ENCODE results near the gene TYW1.
"Not testable (repeated sequence)": the region's sequence is repeated elsewhere in the genome, so short reads cannot be mapped to it uniquely, and the experiment has no call there.

TYW1 gene

DNA sequence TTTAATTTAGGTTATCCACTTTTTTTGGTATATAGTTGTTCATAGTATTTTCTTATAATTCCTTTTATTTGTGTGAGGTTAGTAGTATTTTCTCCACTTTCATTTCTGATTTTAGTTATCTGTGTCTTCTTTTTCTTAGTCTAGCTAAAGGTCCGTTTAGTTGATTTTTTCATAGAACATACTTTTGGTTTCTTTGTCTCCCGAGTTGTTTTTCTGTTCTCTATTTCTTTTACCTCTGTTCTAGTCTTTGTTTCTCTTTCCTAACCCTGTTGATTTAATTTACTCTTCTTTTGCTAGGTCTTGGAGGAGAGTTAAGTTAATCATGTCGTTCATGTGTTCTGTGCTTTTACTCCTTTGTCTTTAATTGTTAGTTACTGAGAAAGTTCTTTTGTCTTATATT, 174.5 kb downstream of the TYW1 start:
- not testable (repeated sequence) for ATAC-seq

DNA sequence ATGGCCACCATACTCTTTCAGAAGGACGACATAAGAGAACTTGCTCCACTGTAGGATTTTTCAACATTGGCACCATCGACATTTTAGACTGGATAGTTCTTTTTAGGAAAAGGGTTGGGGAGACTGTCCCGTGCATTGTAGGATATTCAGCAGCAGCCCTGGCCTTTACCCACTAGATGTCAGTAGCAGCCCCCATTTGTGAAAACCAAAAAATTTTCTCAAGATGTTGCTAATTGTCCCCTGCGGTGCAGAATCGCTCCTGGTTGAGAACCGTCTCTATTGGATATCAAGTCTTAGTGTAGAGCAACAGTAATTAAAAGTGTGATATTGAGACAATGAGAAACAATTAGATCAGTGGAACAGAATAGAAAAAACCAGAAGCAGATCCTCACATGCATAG, 180.1 kb downstream of the TYW1 start:
- ATAC-seq: peak; percentile 88

DNA sequence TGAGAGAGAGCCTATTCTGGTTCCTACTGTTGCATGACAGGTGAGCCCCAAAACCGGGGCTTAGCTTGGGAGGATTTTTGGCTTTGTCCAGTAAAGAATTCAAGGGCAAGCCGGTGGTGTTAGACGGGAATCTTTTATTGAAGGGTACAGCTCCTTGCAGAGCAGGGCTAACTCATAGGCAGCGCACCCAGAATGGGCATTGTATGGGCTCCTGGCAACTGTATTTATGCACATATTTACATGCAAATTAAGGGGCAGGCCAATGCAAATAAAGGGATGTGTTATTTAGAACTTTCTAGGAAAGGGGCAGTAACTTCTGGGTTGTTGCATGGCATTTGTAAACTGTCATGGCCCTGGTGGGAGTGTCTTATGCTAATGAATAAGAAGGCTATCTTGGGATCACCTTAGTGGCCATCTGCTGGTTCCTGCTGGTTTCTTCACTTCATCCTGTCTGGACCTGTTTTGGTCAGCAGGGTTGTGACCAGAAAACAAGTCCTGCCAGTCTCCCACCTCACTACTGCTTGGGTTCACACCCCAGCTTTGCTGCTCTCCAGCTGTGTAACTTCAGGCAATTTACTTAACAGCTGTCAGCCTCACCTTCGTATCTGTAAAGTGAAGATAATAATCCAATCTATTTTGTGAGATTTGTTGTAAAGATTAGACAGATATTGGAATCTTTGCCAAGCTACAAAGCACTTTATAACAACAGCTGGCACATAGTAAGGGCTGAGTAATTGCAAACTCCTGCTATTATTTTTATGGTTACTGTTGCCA, 182.5 kb downstream of the TYW1 start:
- ATAC-seq: peak; percentile 53

DNA sequence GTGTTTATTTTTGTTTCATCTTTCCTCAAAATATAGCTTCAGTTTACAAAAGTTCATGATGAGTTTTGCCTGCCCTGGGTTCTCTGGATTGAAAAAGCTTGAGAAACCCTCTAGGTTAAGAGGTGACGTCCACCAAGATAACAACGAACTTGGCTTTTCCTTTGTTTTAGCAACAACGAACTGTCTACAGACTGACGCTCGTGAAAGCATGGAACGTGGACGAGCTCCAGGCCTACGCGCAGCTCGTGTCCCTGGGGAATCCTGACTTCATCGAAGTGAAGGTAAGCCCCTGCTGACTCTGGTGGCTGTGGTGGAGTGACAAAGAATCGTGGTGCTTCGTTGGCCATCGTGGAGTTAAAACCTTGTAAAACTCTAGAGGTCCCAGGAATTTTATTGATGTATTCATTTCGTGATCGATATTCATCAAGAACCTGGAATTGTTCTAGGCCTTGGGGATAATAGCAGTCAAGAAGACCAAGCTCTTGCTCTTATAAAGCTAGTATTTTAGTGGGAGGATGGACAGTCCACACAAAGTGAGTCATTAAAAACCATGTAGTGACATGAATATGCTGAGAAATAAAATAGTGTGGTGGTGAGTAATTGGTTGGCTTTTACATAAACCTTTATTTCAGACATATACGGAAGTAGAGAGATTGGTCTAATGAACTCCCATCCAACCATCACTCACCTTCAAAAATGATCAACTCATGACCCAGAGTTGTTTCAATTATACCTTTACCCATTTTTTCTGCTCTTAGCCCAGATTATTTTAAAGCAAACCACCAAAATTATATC, 186.5 kb downstream of the TYW1 start:
- not testable (repeated sequence) for ATAC-seq

DNA sequence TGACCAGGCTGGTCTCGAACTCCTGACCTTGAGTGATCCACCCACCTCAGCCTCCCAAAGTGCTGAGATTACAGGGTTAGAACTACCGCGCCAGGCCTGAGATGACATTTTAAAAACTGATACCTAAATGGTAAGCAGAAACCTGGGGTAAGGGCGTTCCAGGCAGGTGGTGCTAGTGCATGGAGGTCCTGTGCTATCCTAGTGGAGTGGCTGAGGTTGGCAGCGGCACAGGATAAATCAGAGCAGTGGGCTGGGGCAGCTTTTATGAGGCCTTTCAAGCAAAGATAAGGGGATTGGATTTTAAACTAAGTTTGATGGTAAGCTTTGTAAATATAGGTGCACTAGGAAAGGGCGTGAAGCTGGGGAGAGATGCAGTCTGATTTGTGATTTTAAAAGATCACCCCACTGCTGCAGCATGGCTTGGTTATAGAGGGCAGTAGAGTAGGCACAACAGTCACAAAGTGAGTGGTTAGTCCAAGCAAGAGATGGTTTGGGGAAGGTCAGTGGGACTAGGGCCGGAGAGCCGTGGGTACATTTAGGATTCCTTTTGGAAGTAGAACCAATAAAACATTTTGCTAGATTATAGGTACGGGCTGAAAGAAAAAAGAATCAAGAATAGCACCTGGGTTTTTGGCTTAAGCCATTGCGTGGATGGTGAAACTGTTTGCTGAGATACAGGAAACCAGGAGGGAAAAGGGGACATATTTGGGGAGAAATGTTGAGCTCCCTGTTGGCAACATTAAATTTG, 188.5 kb downstream of the TYW1 start:
- ATAC-seq: not testable (repeated sequence)

DNA sequence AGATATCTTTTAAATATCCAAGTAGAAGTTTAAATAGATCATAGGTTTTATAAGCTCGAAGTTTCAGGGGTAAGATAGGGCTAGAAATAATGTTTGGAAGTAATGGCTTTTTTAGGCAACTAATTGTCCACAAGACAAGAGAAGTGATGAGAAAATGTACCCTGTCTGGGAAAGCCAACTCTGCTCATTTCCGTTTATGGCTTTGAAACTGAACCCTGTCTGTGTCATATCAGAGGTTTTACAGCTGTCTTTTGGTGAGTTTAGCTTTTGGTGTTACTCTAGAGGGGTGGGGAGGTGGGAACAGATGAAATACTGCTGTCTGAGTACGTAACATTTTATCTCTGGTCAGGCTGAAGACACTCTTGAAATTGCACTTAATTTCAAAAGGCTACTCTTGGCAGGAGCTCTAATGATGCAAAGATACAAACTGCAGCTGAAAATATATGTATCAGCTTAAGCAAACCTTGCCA, 189.1 kb downstream of the TYW1 start:
- peak; percentile 63 for ATAC-seq

DNA sequence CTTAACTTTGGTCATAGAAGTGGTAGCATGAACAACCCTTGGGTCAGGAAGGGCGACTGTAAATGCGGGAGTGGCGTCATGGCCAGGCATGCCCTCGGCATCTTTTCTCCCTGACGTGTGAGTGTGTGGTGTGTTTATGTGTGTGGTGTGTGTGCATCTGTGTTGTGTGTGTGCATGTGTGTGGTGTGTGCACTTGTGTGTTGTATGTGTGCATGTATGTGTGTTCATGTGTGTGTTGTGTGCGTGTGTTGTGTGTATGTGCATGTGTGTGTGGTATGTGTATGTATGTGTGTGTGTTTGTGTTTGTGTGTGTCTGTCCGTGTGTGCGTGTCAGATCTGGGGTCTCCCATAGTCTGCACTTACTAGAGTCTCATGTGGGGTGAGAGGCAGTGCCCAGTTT, 192.5 kb downstream of the TYW1 start:
- ATAC-seq: not testable (repeated sequence)

DNA sequence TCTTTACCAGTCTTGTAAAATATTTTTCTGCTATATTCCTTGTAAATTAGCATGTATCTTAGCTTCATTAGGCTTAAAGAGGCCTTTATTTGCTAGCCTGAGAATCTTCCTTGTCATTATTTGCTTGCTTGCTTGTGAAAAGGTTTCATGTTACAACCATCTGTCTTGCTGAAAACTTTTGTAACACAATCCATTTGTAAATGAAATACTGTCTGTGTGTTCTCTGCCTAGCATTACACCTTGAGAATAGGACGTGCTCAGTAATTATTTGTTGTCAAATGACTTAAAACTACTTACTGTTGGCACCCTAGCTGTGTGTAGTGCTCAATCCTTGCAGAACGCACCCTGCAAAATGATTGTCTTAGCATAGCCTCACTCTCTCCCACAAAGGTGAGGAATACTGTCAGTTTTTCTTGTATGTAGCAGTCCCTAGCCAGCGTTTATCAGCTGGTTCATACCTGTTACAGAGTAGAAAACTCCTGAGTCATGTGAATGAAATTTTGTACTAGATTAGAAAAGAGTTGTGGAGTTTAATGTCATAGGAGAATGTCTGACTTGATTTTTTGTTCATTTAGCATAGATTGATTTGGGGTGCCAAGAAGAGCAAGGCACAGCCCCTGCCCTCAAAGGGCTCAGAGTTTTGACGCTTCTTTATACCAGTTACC, 193.3 kb downstream of the TYW1 start:
- peak; percentile 69 for ATAC-seq

DNA sequence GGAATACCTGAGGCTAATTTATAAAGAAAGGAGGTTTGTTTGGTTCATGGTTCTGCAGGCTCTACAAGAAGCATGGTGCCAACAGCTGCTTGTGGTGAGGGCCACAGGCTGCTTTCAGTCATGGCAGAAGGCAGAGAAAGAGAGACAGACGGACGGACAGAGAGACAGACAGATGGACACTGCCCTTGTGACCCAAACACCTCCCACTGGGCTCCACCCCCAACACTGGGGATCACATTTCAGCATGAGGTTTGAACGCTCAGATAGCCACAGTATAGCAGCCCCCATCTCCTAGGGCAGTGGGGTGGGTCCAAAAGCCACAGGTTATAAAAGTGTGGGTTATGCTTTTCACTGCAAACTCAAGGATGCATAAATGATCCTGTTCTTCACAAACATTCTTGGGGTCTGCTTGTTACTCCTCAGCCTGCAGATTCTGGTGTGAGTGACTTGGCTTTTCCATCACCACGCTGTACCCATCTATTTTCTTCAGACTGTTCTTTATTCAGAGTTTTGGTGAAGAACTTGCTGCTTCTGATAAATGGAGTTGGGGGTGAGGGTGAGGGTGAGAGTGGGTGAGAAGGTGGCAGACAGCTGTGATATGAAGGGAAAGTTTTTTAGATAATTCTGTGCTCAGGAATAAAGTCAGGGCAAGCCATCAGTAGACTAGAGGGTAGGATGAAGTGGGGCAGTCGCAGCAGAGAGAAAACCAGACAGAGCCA, 194.5 kb downstream of the TYW1 start:
- ATAC-seq: not testable (repeated sequence)

DNA sequence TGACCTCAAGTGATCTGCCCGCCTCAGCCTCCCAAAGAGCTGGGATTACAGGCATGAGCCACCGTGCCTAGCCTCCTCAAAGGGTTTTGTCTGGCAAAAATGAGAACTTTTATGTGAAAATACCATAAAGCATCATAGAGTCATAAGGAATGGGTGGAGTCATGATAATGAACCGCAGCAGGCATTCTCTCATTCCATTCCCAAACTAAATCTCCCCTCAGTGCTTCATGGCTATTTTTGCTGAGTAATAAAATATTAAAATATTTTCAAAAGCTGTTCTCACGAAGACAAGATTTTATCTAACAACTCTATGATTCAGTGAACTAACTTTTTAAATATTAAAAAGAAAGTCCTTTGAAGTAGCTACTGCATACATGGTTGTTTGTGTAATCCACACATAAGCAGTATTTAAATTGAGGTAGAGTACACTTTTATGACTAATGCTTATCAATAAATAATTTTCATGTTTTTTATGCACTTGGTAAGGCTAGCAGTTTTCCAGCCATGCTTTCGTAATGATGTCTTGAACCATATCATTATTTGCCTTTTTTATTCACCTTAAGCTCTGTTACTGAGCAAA, 195.6 kb downstream of the TYW1 start:
- ATAC-seq: not testable (repeated sequence)

DNA sequence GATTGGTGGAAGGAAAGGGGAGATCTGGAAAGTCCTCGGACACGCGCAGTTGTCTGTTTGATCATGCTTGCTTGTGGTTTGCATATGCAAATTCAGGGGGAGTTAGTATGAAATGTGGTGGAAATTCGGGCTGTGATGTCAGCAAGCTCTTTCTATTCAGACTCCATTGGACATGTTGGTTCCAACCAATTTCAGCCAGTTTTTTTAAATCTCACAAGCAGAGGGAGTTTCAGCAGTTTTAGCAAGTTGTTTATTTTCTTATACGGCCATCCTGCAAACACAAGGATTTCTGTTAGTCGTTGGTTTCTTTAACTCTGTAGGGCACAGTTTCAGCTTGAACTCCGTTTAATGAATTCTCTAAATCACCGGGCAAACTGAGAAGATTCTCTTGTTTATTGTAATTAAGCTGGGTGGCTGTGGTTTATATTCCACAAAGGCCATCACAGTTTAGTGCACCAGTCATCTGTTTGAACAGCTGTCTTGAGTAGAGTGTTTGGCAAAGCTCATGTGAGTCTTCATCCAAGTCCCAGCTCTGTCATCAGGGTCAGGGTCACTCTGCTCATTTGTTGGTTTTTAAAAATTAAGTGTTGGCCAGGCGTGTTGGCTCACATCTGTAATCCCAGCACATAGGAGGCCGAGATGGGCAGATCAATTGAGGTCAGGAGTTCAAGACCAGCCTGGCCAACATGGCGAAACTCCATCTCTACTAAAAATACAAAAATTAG, 196.4 kb downstream of the TYW1 start:
- ATAC-seq: not testable (repeated sequence)

DNA sequence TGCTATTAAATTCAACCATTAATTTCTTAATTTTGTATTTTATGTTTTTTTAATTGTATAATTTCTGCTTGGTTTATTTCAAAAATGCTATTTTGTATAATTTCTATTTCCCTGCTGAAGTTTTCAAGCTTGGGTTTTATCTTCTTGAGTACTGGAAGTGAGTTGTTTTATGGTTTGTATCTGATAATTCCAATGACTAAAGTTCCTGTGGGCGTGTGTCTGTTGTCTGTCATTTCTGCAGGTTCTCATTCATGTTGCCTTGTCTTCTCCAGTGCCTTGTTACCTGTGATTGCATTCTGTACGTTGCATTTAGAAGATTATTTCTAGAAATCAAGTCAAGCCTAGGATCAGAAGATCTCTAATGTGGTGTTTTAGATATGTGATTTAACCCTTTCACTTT, 199.5 kb downstream of the TYW1 start:
- not testable (repeated sequence) for ATAC-seq

DNA sequence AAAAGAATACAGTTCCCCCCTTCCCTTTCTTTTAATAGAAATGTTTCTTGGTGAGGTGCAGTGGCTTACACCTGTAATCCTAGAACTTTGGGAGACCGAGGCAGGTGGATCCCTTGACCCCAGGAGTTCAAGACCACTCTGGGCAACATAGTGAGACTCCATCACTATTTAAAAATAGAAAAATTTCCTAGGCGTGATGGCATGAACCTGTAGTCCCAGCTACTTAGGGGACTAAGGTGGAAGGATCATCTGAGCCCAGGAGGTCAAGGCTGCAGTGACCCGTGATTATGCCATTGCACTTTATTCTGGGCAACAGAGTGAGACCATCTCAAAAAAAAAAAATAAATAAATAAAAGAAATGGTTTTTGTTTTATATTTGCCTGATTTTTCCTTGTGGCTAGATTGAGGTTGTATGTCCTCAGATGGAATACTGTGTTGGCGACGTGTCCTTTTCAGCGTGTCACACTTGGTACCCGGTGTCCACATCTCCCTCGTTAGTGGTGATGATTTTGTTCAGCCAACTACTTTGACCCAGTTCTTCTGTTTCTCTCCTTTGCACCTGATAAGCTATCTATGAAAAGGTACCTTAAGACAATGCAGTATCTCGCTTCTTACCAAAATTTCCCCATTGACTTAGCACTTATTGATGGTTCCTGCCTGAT, 202.4 kb downstream of the TYW1 start:
- ATAC-seq: not testable (repeated sequence)

DNA sequence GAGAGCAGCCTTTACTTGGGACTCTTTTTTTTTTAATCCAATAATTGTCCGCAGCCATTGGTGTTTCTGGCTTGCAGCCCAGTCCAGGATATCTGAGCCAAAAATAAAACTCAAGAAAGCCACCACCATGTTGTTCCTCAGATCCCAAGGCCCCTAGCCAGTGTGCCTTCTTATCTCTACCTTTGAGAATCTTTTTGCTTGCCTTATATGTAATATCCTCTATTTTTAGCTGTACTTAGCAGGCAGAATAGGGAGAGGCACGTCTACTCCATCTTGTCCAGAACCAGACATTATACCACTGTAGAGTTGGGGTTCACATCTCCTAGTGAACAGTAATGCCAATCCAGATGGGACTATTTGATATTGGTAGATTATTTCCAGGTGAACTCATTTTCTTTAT, 209.1 kb downstream of the TYW1 start:
- ATAC-seq: not testable (repeated sequence)

All from SK-N-SH treated with all-trans-retinoic acid at 6 μM for 48 hours (cell line).